Non-pigmented ciliary epithelial cell (primary cell): ENCODE data around the gene RAPGEF3.

Experiments used
- DNase-seq: peaks from one replicate; pipeline ENCODE4 v3.0.0-alpha.2; 2010; ENCODE audit warnings: low read depth

Gene RAPGEF3

GRCh38 chr12:47757364-47757839 is 1.3 kb downstream of the RAPGEF3 start:
- no peak for DNase-seq

- DNase-seq = no peak
These were observed 2.8 kb downstream of the RAPGEF3 start for GRCh38 chr12:47755655-47756562.

- DNase-seq = no peak
These were observed 3.8 kb downstream of the RAPGEF3 start for GRCh38 chr12:47754881-47755280.

- DNase-seq = no peak
These were observed 4.6 kb downstream of the RAPGEF3 start for GRCh38 chr12:47754126-47754525.

- no peak for DNase-seq
These were observed 5.4 kb downstream of the RAPGEF3 start for GRCh38 chr12:47753021-47754001.

- DNase-seq = no peak
These were observed 6.1 kb downstream of the RAPGEF3 start for GRCh38 chr12:47752552-47752951.

- no peak for DNase-seq
These were observed 6.6 kb downstream of the RAPGEF3 start for GRCh38 chr12:47752121-47752520.

GRCh38 chr12:47751561-47751960 is 7.1 kb downstream of the RAPGEF3 start:
- no peak for DNase-seq

GRCh38 chr12:47750916-47751470 is 7.7 kb downstream of the RAPGEF3 start:
- DNase-seq = no peak

- no peak for DNase-seq
These were observed 8.4 kb downstream of the RAPGEF3 start for GRCh38 chr12:47750229-47750798.

GRCh38 chr12:47748899-47749298 is 9.8 kb downstream of the RAPGEF3 start:
- DNase-seq = no peak

- DNase-seq = no peak
These were observed 10.2 kb downstream of the RAPGEF3 start for GRCh38 chr12:47748507-47748828.

- no peak for DNase-seq
These were observed 10.8 kb downstream of the RAPGEF3 start for GRCh38 chr12:47747596-47748506.

- DNase-seq = no peak
These were observed 11.6 kb downstream of the RAPGEF3 start for GRCh38 chr12:47747126-47747525.

- no peak for DNase-seq
These were observed 12.2 kb downstream of the RAPGEF3 start for GRCh38 chr12:47746523-47746922.

- no peak for DNase-seq
These were observed 12.6 kb downstream of the RAPGEF3 start for GRCh38 chr12:47746073-47746472.

- DNase-seq = no peak
These were observed 13.1 kb downstream of the RAPGEF3 start for GRCh38 chr12:47745485-47746041.

- no peak for DNase-seq
These were observed 13.8 kb downstream of the RAPGEF3 start for GRCh38 chr12:47744778-47745436.

GRCh38 chr12:47744005-47744651 is 14.6 kb downstream of the RAPGEF3 start:
- no peak for DNase-seq
